Measurements from ENCODE around the gene ABHD1.

Gene ABHD1

GRCh38 chr2:27079233-27080139, 44.1 kb upstream of the ABHD1 start:
- TF ChIP-seq, protein P1, sequence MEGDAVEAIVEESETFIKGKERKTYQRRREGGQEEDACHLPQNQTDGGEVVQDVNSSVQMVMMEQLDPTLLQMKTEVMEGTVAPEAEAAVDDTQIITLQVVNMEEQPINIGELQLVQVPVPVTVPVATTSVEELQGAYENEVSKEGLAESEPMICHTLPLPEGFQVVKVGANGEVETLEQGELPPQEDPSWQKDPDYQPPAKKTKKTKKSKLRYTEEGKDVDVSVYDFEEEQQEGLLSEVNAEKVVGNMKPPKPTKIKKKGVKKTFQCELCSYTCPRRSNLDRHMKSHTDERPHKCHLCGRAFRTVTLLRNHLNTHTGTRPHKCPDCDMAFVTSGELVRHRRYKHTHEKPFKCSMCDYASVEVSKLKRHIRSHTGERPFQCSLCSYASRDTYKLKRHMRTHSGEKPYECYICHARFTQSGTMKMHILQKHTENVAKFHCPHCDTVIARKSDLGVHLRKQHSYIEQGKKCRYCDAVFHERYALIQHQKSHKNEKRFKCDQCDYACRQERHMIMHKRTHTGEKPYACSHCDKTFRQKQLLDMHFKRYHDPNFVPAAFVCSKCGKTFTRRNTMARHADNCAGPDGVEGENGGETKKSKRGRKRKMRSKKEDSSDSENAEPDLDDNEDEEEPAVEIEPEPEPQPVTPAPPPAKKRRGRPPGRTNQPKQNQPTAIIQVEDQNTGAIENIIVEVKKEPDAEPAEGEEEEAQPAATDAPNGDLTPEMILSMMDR (conservative IDR thresholded peaks at IDR 0.05) = no peak
- TF ChIP-seq ZFX (IDR thresholded peaks at IDR 0.05) = no peak
- H3K27ac ChIP-seq = no peak overlapping the region

GRCh38 chr2:27080140-27080469, 43.5 kb upstream of the ABHD1 start:
- TF ChIP-seq, protein P1 (conservative IDR thresholded peaks at IDR 0.05) = no peak
- TF ChIP-seq ZFX (IDR thresholded peaks at IDR 0.05) = no peak
- H3K27ac ChIP-seq = no peak overlapping the region

DNA sequence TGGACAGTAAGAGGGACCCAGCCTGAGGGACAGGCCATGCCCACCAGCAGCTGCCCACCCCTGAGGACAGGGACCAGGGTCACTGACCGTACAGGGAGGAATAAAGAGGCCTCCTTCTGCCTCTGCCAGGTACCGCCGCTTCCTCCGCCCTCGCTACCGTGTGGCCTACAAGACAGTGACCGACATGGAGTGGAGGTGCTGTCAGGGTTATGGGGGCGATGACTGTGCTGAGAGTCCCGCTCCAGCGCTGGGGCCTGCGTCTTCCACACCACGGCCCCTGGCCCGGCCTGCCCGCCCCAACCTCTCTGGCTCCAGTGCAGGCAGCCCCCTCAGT, 43.0 kb upstream of the ABHD1 start:
- no peak overlapping the region; the same call in 1 of the 2 replicates for H3K27ac ChIP-seq
- TF ChIP-seq ZFX (IDR thresholded peaks at IDR 0.05) = no peak
- TF ChIP-seq, protein P1 (conservative IDR thresholded peaks at IDR 0.05) = no peak

- no peak overlapping the region; the same call in 1 of the 2 replicates for H3K27ac ChIP-seq
Observed at GRCh38 chr2:27081984-27082772, 41.4 kb upstream of the ABHD1 start.

DNA sequence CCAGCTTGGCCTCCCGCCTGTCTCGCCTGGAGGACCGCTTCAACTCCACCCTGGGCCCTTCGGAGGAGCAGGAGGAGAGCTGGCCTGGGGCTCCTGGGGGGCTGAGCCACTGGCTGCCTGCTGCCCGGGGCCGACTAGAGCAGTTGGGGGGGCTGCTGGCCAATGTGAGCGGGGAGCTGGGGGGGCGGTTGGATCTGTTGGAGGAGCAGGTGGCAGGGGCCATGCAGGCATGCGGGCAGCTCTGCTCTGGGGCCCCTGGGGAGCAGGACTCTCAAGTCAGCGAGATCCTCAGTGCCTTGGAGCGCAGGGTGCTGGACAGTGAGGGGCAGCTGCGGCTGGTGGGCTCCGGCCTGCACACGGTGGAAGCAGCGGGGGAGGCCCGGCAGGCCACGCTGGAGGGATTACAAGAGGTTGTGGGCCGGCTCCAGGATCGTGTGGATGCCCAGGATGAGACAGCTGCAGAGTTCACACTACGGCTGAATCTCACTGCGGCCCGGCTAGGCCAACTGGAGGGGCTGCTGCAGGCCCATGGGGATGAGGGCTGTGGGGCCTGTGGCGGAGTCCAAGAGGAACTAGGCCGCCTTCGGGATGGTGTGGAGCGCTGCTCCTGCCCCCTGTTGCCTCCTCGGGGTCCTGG, 40.7 kb upstream of the ABHD1 start:
- no peak overlapping the region for H3K27ac ChIP-seq
- no peak for TF ChIP-seq ZFX (IDR thresholded peaks at IDR 0.05)
- TF ChIP-seq, protein P1 (conservative IDR thresholded peaks at IDR 0.05) = no peak

More at GRCh38 chr2:27081984-27082772, 41.4 kb upstream of the ABHD1 start:
- TF ChIP-seq, protein P1 (conservative IDR thresholded peaks at IDR 0.05) = no peak
- TF ChIP-seq ZFX (IDR thresholded peaks at IDR 0.05) = no peak

- no peak overlapping the region for H3K27ac ChIP-seq
- TF ChIP-seq ZFX (IDR thresholded peaks at IDR 0.05) = no peak
- TF ChIP-seq, protein P1 (conservative IDR thresholded peaks at IDR 0.05) = no peak
Observed at GRCh38 chr2:27083410-27084296, 40.0 kb upstream of the ABHD1 start.
